Stomach (tissue), 9 donors: ENCODE measurements around the gene PHLDB3. TPM values are rescaled to one million over a fixed set of nuclear protein-coding genes. Genes with fewer than 3 reads are reported as not detected.

ENCODE experiments used
- DNase-seq, 2 donors: peaks; one replicate each; pipeline versions ENCODE4 v3.0.0 to v3.0.0-alpha.2; 2013 to 2019
- H3K27ac ChIP-seq, 5 donors: fragments of 200-600 bp in 4 of 5; sonication (generic) in 4 of 5; one replicate each; pipeline ENCODE4 v1.5.1; 2013 to 2019; ENCODE audit warnings: mild to moderate bottlenecking in 1 of 5, moderate library complexity in 1 of 5
- H3K27me3 ChIP-seq, 3 donors: fragments of 200-600 bp; sonication (generic); one replicate each; pipeline ENCODE4 v1.5.1; 2017 to 2019; ENCODE audit warnings: mixed run types in 1 of 3
- H3K36me3 ChIP-seq, 4 donors: fragments of 200-600 bp; sonication (generic); 1 replicate in 3 of 4; 2 replicates in 1 of 4; pipeline ENCODE4 v1.5.1; 2016 to 2019
- H3K4me1 ChIP-seq, 4 donors: fragments of 200-600 bp; sonication (generic); one replicate each; pipeline ENCODE4 v1.5.1; 2016 to 2019
- H3K4me3 ChIP-seq, 4 donors: fragments of 200-600 bp; sonication (generic) in 3 of 4; one replicate each; pipeline ENCODE4 v1.5.1; 2016 to 2019; ENCODE audit warnings: mild to moderate bottlenecking in 1 of 4
- H3K9me3 ChIP-seq, 4 donors: fragments of 200-600 bp; sonication (generic); one replicate each; pipeline ENCODE4 v1.5.1; 2016 to 2019
- CTCF ChIP-seq, 7 experiments: fragments of 450-650 bp in 4 of 7; fragments of 200-600 bp in 3 of 7; sonication (generic) in 3 of 7; IDR thresholded peaks; one replicate each; pipeline ENCODE4 v1.5.1; 2016 to 2019; ENCODE audit warnings: antibody characterized with exemption in 7 of 7, control low read depth in 2 of 7, mild to moderate bottlenecking in 1 of 7
- EP300 ChIP-seq: sonication (generic); formaldehyde crosslinking; IDR thresholded peaks from one replicate; pipeline ENCODE4 v1.6.1; 2017; ENCODE audit warnings: antibody characterized with exemption
- POLR2A ChIP-seq, 4 donors: fragments of 450-650 bp; IDR thresholded peaks; one replicate each; pipeline ENCODE4 v1.6.1; 2016; ENCODE audit warnings: antibody characterized with exemption in 4 of 4, control low read depth in 2 of 4, mild to moderate bottlenecking in 1 of 4, moderate library complexity in 1 of 4
- POLR2AphosphoS5 ChIP-seq, 3 donors: sonication (generic); formaldehyde crosslinking; IDR thresholded peaks; one replicate each; pipeline ENCODE4 v1.6.1; 2016; ENCODE audit warnings: antibody characterized with exemption in 3 of 3
- WGBS, 5 donors: extraction: QIAGEN DNeasy Blood & Tissue Kit in 3 of 5; methylation state at CpG; one replicate each; pipeline versions ENCODE4 v1.1.5 to v1.1.7; 2013 to 2018; 5-methylcytosine and 5-hydroxymethylcytosine counted together
- intact Hi-C: fragments of 100-400 bp; cut with DNase I; formaldehyde crosslinking; loops from one replicate; pipeline ENCODE4 v1.15.1; 2023; ENCODE audit warnings: low total_unique reads
- polyA plus RNA-seq, 3 donors: library from polyadenylated mRNA; stranded (reverse); fragments of 200-250 nt; gene quantifications; one replicate each; pipeline ENCODE4 v1.2.3, GENCODE V29; 2013
- total RNA-seq, 5 donors: library from RNA; depleted of rRNA; stranded (reverse); fragments of >200 nt; gene quantifications; one replicate each; pipeline versions ENCODE4 v1.1.0 to v1.2.3, GENCODE V29; 2014 to 2016
- donor health status: healthy with polysubstance abuse.
- donor health status: Bipolar disorder and iron deficiency.
- donor health status: healthy.

PHLDB3 gene
- total and polyA plus RNA-seq, 8 donors: 2.0 to 55.3 (median 9.5) TPM; not detected in 1

- Histone ChIP-seq H3K9me3 (no peaks in the 10 kb centered on the region), H3K36me3 (no peaks in the 10 kb centered on the region), H3K4me1 (peaks cover 7 to 27% (median 19%) of the 10 kb centered on the region in 4 donors), H3K4me3 (no peak overlapping the region), H3K27me3 (peaks cover 0 to 12% (median 0%) of the 10 kb centered on the region in 3 donors), H3K27ac (no peak overlapping the region)
- no peak for TF ChIP-seq EP300
- TF ChIP-seq POLR2AphosphoS5 (IDR thresholded peaks at IDR 0.05): no peak
- no peak for TF ChIP-seq CTCF (IDR thresholded peaks at IDR 0.05)
- TF ChIP-seq POLR2A (IDR thresholded peaks at IDR 0.05): no peak
- 73 to 84% (median 77%) methylated on average over 4 of the region's 4 CpGs for WGBS, 5 donors
- intact Hi-C loops: loop anchor here (10.0 kb wide), 1 partner anchor 197 kb away; no protein-coding TSS in a partner anchor
- no peak for DNase-seq
Measured at GRCh38 chr19:43467730-43468129, 36.8 kb downstream of the PHLDB3 start.

GRCh38 chr19:43467276-43467675 lies 37.3 kb downstream of the PHLDB3 start:
- WGBS, 5 donors: 77 to 86% (median 85%) methylated on average over 6 of the region's 6 CpGs
- Histone ChIP-seq H3K9me3 (no peaks in the 10 kb centered on the region), H3K36me3 (no peaks in the 10 kb centered on the region), H3K27ac (no peak overlapping the region), H3K4me3 (no peak overlapping the region), H3K4me1 (peaks cover 7 to 32% (median 20%) of the 10 kb centered on the region in 4 donors), H3K27me3 (peaks cover 0 to 12% (median 0%) of the 10 kb centered on the region in 3 donors)
- DNase-seq: no peak
- no peak for TF ChIP-seq EP300
- TF ChIP-seq POLR2AphosphoS5 (IDR thresholded peaks at IDR 0.05): no peak
- no peak for TF ChIP-seq POLR2A (IDR thresholded peaks at IDR 0.05)
- TF ChIP-seq CTCF (IDR thresholded peaks at IDR 0.05): no peak
- intact Hi-C loops: loop anchor here (10.0 kb wide), 1 partner anchor 198 kb away; no protein-coding TSS in a partner anchor

- peaks cover 7 to 33% (median 20%) of the 10 kb centered on the region in 4 donors for H3K4me1 ChIP-seq
- H3K27ac ChIP-seq: no peak overlapping the region
- no peak overlapping the region for H3K4me3 ChIP-seq
- intact Hi-C loops: loop anchor here (10.0 kb wide), 1 partner anchor 198 kb away; no protein-coding TSS in a partner anchor
- TF ChIP-seq POLR2AphosphoS5 (IDR thresholded peaks at IDR 0.05) (no peak), POLR2A (IDR thresholded peaks at IDR 0.05) (no peak), CTCF (IDR thresholded peaks at IDR 0.05) (no peak), EP300 (no peak)
- H3K27me3 ChIP-seq: peaks cover 0 to 12% (median 0%) of the 10 kb centered on the region in 3 donors
- WGBS, 5 donors: 91 to 100% (median 97%) methylated on average over 1 of the region's 1 CpG
- no peaks in the 10 kb centered on the region for H3K9me3 ChIP-seq
- no peak for DNase-seq
- H3K36me3 ChIP-seq: no peaks in the 10 kb centered on the region
Measured at GRCh38 chr19:43466793-43467192, 37.8 kb downstream of the PHLDB3 start.

- H3K36me3 ChIP-seq: no peaks in the 10 kb centered on the region
- no peaks in the 10 kb centered on the region for H3K9me3 ChIP-seq
- peak; percentile 49 to 77 for DNase-seq
- 21 to 42% (median 27%) methylated on average over 14 to 24 of the region's 24 CpGs for WGBS, 5 donors
- H3K4me1 ChIP-seq: peaks cover 7 to 33% (median 20%) of the 10 kb centered on the region in 4 donors
- peak within 1 kb of the TSS in 3 of 5 donors; percentile 85 to 92 (median 88) for H3K27ac ChIP-seq
- intact Hi-C loops: loop anchor here (10.0 kb wide), 1 partner anchor 199 kb away; no protein-coding TSS in a partner anchor
- H3K27me3 ChIP-seq: peaks cover 0 to 12% (median 0%) of the 10 kb centered on the region in 3 donors
- TF ChIP-seq POLR2AphosphoS5 (IDR thresholded peaks at IDR 0.05) (no peak), CTCF (IDR thresholded peaks at IDR 0.05) (no peak), EP300 (no peak), POLR2A (IDR thresholded peaks at IDR 0.05) (no peak)
- peak within 1 kb of the TSS; percentile 57 to 68 (median 64) for H3K4me3 ChIP-seq
Measured at GRCh38 chr19:43465468-43466120, 39.0 kb downstream of the PHLDB3 start, which contains the start of gene LYPD3. Gene LYPD3, minus strand, starts transcription at chr19:43465608. Its CDS starts 37 bp downstream, at chr19:43465571.
